CD4-positive, alpha-beta T cell treated with Interleukin-12 subunit alpha and Interleukin-12 subunit beta, for 1 hour (primary cell): ENCODE results near the gene CLDN4.
"Not testable (repeated sequence)": the region's sequence is repeated elsewhere in the genome, so short reads cannot be mapped to it uniquely, and the experiment has no call there.

Experiments used
- DNase-seq: peaks from one replicate; pipeline ENCODE4 v3.0.0-alpha.2; 2020

The CLDN4 gene

DNA sequence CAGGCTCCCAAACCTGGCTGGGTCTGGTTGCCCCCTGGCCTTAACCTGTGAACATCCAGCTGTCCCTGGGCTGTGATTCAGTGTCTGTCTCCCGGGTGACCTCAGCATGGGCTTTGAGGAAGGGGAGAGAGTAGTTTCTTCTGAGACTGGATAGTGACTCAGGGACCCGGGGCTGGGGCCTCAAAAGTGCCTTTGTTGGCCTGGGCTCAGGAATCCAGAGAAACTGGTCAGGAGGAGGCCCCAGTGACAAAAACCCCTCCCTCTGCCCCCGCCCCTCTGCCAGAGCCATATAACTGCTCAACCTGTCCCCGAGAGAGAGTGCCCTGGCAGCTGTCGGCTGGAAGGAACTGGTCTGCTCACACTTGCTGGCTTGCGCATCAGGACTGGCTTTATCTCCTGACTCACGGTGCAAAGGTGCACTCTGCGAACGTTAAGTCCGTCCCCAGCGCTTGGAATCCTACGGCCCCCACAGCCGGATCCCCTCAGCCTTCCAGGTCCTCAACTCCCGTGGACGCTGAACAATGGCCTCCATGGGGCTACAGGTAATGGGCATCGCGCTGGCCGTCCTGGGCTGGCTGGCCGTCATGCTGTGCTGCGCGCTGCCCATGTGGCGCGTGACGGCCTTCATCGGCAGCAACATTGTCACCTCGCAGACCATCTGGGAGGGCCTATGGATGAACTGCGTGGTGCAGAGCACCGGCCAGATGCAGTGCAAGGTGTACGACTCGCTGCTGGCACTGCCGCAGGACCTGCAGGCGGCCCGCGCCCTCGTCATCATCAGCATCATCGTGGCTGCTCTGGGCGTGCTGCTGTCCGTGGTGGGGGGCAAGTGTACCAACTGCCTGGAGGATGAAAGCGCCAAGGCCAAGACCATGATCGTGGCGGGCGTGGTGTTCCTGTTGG is at the start of gene CLDN4:
CLDN4 (plus strand) TSS at position 316 of the 903 bp plus-strand sequence; CDS start at position 522, 206 bp downstream.
- DNase-seq = no peak

- DNase-seq = no peak
Measured at GRCh38 chr7:73786588-73786987, 44.2 kb upstream of the CLDN4 start.

DNA sequence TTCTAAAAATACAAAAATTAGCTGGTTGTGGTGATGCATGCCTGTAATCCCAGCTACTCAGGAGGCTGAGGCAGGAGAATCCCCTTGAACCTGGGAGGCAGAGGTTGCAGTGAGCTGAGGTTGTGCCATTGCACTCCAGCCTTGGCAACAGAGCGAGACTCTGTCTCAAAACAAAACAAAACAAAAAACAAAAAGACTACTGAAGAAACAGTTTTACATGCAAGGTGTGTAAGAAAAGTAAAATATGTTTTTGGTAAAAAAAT is 43.1 kb upstream of the CLDN4 start:
- not testable (repeated sequence) for DNase-seq

DNA sequence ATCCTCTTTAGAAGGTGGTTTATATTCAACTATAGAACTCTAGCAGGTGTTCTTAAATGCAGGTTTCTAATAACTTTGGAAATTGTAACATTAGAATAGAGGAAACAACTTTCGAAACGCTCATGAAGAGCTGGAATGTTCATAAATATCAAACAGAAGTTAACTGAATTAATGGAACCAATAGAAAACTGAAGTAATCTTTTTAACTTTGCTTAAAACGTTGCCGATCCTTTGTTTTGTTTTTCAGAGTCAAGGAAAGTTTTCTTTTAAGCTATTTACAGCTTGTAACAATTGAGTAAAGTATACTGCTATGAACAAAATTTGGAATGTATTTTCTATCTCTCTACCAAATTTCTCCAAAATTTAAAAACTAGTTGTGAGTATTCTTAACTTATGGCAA is 41.7 kb upstream of the CLDN4 start:
- DNase-seq = no peak

DNA sequence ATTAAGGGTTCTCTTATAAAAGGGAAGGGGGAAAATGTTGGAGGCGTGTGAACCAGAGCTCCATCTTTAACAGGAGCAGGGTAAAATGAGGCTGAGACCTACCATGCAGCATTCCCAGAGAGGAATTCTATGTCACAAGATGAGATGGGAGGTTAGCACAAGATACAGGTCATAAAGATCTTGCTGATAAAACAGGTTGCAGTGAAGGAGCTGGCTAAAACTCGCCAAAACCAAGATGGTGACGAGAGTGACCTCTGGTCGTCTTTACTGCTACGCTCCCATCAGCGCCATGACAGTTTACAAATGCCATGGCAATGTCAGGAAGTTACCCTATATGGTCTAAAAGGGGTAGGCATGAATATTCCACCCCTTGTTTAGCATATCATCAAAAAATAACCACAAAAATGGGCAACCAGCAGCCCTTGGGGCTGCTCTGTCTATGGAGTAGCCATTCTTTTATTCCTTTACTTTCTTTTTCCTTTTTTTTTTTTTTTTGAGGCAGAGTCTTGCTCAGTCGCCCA is 39.6 kb upstream of the CLDN4 start:
- DNase-seq = not testable (repeated sequence)

DNA sequence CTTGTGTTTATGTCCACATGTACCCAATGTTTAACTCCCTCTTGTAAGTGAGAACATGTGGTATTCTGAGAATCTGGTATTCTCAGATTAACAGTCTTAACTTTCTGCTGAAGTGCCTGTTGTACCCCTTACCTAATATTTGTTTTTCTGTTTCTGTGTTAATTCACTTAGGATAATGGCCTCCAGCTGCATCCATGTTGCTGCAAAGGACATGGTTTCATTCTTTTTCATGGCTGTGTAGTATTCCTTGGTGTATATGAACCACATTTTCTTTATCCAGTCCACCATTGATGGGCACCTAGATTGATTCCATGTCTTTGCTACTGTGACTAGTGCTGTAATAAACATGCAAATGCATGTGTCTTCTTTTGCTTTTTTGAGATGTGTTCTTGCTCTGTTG is 35.6 kb upstream of the CLDN4 start:
- not testable (repeated sequence) for DNase-seq

GRCh38 chr7:73796656-73797055 is 34.1 kb upstream of the CLDN4 start:
- not testable (repeated sequence) for DNase-seq

- not testable (repeated sequence) for DNase-seq
Measured at GRCh38 chr7:73797176-73797575, 33.6 kb upstream of the CLDN4 start.

DNA sequence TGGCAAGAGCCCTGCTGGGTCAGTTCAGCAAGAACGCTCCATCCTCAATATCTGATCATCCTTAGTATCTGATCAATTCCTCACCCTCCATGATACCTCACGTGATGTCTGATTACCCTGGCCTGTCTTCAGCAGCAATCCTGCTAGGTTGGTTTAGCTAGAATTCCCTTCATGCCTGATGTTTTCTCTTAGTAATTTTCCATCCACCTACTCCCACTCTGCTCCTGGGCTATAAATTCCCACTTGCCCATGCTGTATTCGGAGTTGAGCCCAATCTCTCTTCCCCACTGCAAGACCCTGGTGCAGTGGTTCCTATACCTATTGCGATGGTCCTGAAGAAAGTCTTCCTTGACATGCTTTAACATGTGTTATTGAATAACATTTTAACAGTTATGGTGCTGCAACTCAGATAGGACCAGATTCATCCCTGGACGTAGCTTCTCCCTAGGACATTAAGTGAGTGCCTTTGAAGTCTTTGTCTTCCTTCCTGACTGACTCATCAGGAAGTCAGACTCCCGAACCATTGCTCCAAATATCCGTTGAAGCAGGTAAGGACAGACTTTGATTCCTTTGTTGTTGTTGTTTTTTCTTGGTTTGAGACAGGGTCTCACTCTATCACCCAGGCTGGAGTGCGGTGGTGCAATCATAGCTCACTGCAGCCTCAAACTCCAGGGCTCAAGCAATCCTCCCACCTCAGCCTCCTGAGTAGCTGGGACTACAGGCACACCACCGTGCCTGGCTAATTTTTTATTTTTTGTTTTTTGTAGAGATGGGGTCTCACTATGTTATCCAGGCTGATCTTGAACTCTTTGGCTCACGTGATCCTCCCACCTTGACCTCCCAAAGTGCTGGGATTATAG is 31.3 kb upstream of the CLDN4 start:
- DNase-seq = no peak

DNA sequence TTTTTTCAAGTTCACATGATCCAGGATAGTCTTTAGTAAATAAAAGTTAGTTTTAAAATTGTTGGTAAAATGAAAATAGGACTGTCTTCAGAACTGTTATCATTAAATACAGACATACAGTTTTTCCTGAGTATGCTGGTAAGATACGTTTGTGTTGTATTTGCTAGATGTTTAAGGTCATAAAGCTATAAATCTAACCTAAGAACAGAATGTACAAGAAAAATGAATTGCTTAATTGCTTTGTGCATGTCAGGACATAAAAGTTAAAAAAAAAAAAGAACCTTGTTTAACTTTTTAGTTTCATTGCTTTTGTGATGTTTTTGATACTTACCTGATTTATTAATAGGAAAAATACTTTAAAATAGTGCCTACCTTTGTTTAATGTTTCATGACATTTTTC is 29.2 kb upstream of the CLDN4 start:
- DNase-seq = no peak

DNA sequence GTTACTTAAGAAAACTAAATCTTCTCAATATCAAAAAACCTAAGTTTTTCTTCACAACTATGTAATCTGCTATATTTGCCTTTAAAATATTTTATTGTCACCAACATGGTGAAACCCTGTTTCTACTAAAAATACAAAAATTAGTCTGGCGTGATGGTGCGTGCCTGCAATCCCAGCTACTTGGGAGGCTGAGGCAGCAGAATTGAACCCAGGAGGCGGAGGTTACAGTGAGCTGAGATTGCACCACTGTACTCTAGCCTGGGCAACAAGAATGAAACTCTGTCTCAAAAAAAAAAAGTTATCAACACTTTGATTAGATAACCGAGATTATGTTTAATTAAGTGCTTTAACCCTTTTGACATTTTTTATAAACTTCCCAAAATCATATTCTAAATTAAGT is 28.3 kb upstream of the CLDN4 start:
- no peak for DNase-seq

GRCh38 chr7:73809467-73809951 is 21.3 kb upstream of the CLDN4 start:
- no peak for DNase-seq

GRCh38 chr7:73810998-73811360 is 19.8 kb upstream of the CLDN4 start:
- DNase-seq = no peak

GRCh38 chr7:73811760-73812168 is 19.0 kb upstream of the CLDN4 start:
- DNase-seq = peak; percentile 51

DNA sequence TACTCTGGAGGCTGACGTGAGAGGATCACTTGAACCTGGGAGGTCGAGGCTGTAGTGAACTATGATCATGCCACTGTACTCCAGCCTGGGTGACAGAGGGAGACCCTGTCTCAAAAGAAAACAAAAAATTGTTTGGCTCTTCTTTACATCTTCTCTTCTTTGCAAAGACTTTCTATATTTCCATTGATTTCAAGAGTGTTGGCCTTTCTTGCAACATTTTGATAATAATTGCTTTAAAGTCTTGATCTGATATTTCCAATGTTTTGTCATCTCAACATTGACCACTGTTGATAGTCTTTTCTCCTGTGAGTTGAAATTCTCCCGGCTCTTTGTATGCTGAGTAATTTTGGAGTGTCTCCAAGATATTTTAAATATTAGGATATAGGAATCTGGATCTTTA is 17.8 kb upstream of the CLDN4 start:
- no peak for DNase-seq

DNA sequence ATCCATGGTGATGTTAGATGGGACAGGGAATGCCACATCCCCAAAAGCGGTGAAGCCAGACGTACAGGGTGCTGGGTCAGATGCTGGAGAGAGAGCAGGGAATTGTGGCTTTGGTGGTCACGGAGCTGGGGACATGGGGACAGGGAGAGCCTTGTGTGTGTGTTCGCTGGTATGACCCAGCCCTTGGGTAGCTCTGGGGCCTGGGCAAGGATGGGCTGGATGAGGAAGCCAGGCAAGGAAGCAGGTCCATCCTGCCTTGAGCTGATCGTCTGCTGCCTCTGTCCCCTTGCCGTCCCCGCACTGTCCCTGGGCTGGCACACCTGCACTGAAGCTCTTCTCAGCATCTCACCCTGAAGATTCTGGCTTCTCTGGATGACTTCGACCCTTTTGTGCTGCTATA is 15.4 kb upstream of the CLDN4 start:
- no peak for DNase-seq

- no peak for DNase-seq
Measured at GRCh38 chr7:73817121-73817520, 13.7 kb upstream of the CLDN4 start.

DNA sequence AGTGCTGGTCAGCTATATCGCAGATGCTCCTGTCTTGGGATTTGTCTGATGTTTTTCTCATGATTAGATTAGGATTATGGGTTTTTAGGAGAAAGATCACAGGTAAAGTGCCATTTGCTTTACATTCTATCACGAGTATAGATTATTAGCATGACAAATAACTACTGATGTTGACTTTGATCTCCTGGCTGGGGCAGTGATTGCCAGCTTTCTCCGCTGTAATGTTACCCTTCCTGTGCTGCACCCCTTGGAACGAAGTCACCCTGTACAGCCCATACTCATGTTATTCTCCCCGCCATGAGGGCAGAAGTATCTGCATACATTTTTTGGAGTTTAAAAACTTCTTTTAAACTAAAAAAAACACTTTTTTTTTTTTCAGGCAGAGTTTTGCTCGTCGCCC is 10.8 kb upstream of the CLDN4 start:
- no peak for DNase-seq

DNA sequence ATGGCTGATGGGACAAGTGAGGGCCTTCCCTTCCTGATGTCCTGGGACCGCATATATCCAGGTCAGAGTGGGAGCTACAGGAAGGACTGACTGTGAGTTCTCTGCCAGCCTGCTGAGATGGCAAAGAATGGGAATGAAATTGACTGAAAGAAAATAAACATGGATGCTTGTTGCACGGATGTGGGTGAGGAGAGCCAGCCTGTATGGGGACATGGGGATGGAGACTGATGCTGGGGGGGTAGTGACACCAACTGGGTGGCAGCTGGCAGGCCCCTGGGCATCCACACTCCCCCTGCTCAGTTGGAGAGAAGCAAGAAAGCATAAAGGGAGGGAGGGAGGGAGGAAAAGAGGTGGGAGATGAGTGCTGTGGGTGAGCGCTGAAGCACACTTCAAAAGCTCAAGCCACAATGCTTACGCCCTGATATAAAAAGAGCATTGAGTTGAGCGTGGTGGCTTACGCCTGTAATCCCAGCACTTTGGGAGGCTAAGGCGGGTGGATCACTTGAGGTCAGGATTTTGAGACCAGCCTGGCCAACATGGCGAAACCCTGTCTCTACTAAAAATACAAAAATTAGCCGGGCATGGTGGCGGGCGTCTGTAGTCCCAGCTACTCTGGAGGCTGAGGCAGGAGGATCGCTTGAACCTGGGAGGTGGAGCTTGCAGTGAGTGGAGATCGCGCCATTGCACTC is 9.1 kb upstream of the CLDN4 start:
- DNase-seq = not testable (repeated sequence)

- DNase-seq = no peak
Measured at GRCh38 chr7:73822319-73823173, 8.2 kb upstream of the CLDN4 start.

DNA sequence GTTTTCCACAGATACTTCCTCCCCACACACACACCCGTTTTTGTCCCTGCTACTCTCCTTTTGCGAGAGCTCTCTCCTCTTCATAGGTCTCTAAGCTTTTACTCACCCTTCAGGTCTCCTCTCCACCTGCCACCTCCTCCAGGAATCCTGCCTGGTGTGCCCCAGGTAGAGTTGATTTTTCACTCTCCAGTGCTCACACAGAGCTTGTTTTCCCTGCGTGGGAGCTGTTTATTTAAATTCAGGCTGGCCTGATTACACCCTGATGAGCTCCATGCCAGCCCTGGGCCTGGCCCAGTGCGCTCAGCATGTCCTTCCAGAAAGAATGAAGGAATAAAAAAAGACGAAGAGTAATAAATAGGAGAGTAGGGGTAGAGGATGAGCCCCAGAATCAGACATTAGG is 7.5 kb upstream of the CLDN4 start:
- DNase-seq = no peak
